Astrocyte (in vitro differentiated cells and primary cell): Measurements from ENCODE around the gene ELF1. TPM values are rescaled to one million over a fixed set of nuclear protein-coding genes. Genes with fewer than 3 reads are reported as not detected.
A peak's percentile ranks its signal among the peaks of the same experiment; 100 is the strongest.
"Not testable (repeated sequence)": the region's sequence is repeated elsewhere in the genome, so short reads cannot be mapped to it uniquely, and the experiment has no call there.

Experiments
- DNase-seq: peaks from one replicate; pipeline ENCODE4 v3.0.0-alpha.2; 2010; ENCODE audit warnings: low read depth
- FAIRE-seq: peaks from 2 replicates; lab custom pipeline; 2011; peaks lifted over from hg19 to GRCh38; lab: Jason Lieb, UNC
- H2AFZ ChIP-seq: 2 replicates; pipeline ENCODE4 v1.6.0; 2012; ENCODE audit warnings: low read depth, low read length, inconsistent platforms
- H3K27ac ChIP-seq: 2 replicates; pipeline ENCODE4 v1.5.1; 2011; ENCODE audit warnings: low read depth, low read length, inconsistent platforms
- H3K27me3 ChIP-seq: 2 replicates; pipeline ENCODE4 v1.6.0; 2011; ENCODE audit warnings: low read length, inconsistent platforms; ENCODE audit not compliant: insufficient read depth
- H3K36me3 ChIP-seq: 2 replicates; pipeline ENCODE4 v1.5.1; 2011; ENCODE audit warnings: low read length, inconsistent platforms; ENCODE audit not compliant: insufficient read depth
- H3K4me1 ChIP-seq: 2 replicates; pipeline ENCODE4 v1.5.1; 2011; ENCODE audit warnings: low read length, inconsistent platforms; ENCODE audit not compliant: insufficient read depth
- H3K4me2 ChIP-seq: 2 replicates; pipeline ENCODE4 v1.6.0; 2012; ENCODE audit warnings: low read length, inconsistent platforms
- H3K4me3 ChIP-seq: 2 replicates; pipeline ENCODE4 v1.5.1; 2011; ENCODE audit warnings: low read depth, mild to moderate bottlenecking, low read length, inconsistent platforms; ENCODE audit not compliant: insufficient read depth
- H3K79me2 ChIP-seq: 2 replicates; pipeline ENCODE4 v1.6.0; 2012; ENCODE audit warnings: mild to moderate bottlenecking, low read length, inconsistent platforms; ENCODE audit not compliant: insufficient read depth
- H3K9ac ChIP-seq: 2 replicates; pipeline ENCODE4 v1.6.0; 2012; ENCODE audit warnings: mild to moderate bottlenecking, low read length, inconsistent platforms
- H3K9me3 ChIP-seq: 2 replicates; pipeline ENCODE4 v1.5.1; 2012; ENCODE audit warnings: low read depth, mild to moderate bottlenecking, low read length, inconsistent platforms; ENCODE audit not compliant: insufficient read depth
- H4K20me1 ChIP-seq: 2 replicates; pipeline ENCODE4 v1.6.0; 2012; ENCODE audit warnings: low read length, inconsistent platforms; ENCODE audit not compliant: insufficient read depth
- H3K27ac Mint-ChIP-seq: one replicate; pipeline ENCODE4 v1.8.0; 2021; ENCODE audit warnings: mild to moderate bottlenecking, mixed read lengths; ENCODE audit not compliant: unreplicated experiment
- H3K27me3 Mint-ChIP-seq: one replicate; pipeline ENCODE4 v1.8.0; 2021; ENCODE audit warnings: low read depth, mixed read lengths; ENCODE audit not compliant: unreplicated experiment
- H3K36me3 Mint-ChIP-seq: one replicate; pipeline ENCODE4 v1.8.0; 2021; ENCODE audit warnings: low read depth, mixed read lengths; ENCODE audit not compliant: unreplicated experiment
- H3K4me1 Mint-ChIP-seq: one replicate; pipeline ENCODE4 v1.8.0; 2021; ENCODE audit warnings: low read depth, mixed read lengths; ENCODE audit not compliant: unreplicated experiment
- H3K4me3 Mint-ChIP-seq: one replicate; pipeline ENCODE4 v1.8.0; 2021; ENCODE audit warnings: mild to moderate bottlenecking, moderate library complexity, mixed read lengths; ENCODE audit not compliant: unreplicated experiment
- H3K9me3 Mint-ChIP-seq: one replicate; pipeline ENCODE4 v1.8.0; 2021; ENCODE audit warnings: mild to moderate bottlenecking, mixed read lengths; ENCODE audit not compliant: unreplicated experiment
- EZH2 ChIP-seq: IDR thresholded peaks from 2 replicates; pipeline ENCODE4 v1.6.1; 2012; ENCODE audit warnings: mild to moderate bottlenecking, low read length, inconsistent platforms; ENCODE audit not compliant: insufficient read depth
- total RNA-seq: library from RNA; stranded (reverse); gene quantifications from 2 replicates; pipeline ENCODE4 v1.2.1, GENCODE V29; 2021
- TF ChIP-seq, protein P1 (sequence below): IDR thresholded peaks from 2 replicates; pipeline ENCODE4 v1.5.1; 2011; ENCODE audit warnings: low read depth, mild to moderate bottlenecking, inconsistent platforms, low read length, moderate library complexity; ENCODE audit not compliant: insufficient read depth

The ELF1 gene
- total RNA-seq, 1 donor from 2014 or later = 75.1 TPM

DNA sequence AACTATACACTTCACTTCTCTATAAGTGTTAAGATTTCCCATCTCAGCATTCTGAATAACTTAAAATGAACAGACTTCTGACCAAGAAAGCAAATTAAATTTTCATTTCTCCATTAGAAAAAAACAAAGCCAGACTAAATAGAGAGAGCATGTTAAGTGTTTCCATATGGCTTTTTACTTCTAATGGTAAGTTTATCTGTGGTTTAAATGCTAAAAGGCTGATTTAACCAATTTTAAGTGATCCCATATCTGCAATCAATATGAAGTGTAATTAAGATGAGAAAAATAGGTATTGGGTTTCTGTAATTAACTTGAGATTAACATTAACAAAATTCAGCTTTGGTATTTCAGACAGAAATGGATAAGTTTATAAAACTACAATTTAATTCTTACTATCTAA lies 107.8 kb downstream of the ELF1 start:
- Histone ChIP-seq H3K4me1 (peaks cover 4% of the 10 kb centered on the region), H3K9me3 (no peaks in the 10 kb centered on the region), H3K27ac (no peak overlapping the region), H3K4me2 (no peak overlapping the region), H3K9ac (no peak overlapping the region), H4K20me1 (no peaks in the 10 kb centered on the region), H3K4me3 (no peak overlapping the region), H3K79me2 (no peaks in the 10 kb centered on the region), H2AFZ (no peak overlapping the region), H3K36me3 (no peaks in the 10 kb centered on the region), H3K27me3 (no peaks in the 10 kb centered on the region)
- no peaks in the 10 kb centered on the region for H3K36me3 Mint-ChIP-seq
- H3K27me3 Mint-ChIP-seq = no peaks in the 10 kb centered on the region
- H3K4me3 Mint-ChIP-seq = no peak overlapping the region
- peaks cover 2% of the 10 kb centered on the region for H3K4me1 Mint-ChIP-seq
- no peak for TF ChIP-seq EZH2
- TF ChIP-seq, protein P1, sequence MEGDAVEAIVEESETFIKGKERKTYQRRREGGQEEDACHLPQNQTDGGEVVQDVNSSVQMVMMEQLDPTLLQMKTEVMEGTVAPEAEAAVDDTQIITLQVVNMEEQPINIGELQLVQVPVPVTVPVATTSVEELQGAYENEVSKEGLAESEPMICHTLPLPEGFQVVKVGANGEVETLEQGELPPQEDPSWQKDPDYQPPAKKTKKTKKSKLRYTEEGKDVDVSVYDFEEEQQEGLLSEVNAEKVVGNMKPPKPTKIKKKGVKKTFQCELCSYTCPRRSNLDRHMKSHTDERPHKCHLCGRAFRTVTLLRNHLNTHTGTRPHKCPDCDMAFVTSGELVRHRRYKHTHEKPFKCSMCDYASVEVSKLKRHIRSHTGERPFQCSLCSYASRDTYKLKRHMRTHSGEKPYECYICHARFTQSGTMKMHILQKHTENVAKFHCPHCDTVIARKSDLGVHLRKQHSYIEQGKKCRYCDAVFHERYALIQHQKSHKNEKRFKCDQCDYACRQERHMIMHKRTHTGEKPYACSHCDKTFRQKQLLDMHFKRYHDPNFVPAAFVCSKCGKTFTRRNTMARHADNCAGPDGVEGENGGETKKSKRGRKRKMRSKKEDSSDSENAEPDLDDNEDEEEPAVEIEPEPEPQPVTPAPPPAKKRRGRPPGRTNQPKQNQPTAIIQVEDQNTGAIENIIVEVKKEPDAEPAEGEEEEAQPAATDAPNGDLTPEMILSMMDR = no peak
- FAIRE-seq (no peak), DNase-seq (no peak)
- no peaks in the 10 kb centered on the region for H3K9me3 Mint-ChIP-seq
- H3K27ac Mint-ChIP-seq = no peak overlapping the region

DNA sequence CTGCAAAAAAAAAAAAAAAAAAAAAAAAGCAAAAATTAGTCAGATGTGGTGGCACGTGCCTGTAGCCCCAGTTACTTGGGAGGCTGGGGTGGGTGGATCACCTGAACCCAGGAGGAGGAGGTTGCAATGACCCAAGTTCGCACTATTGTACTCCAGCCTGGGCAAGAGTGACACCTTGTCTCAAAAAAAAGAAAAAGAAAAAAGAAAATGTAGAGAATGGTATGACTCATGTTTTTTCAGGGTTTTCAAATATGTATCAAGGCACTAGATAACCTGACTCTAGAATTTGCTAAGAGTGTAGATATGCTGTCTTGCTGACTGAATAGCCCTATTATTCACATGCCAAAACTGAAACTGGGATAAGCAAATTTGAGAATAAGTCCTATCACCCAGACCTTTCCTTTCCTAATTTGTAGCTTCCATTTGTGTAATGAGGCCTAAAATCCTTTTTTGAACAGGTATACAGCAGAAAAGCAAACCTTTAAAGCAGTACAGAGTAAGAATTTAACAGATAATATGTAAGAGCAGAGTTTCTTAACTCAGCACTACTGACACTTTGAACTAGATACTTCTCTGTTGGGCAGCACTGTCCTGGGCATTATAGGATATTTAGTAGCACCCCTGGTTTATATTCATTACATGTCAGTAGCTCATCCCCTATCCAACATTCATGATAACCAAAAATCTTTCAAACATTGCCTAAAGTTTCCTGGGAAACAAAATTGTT lies 108.6 kb downstream of the ELF1 start:
- no peaks in the 10 kb centered on the region for H3K79me2 ChIP-seq
- peak; percentile 64 for DNase-seq
- no peaks in the 10 kb centered on the region for H3K27me3 ChIP-seq
- Mint-ChIP-seq H3K27ac (no peak overlapping the region), H3K27me3 (no peaks in the 10 kb centered on the region), H3K9me3 (no peaks in the 10 kb centered on the region), H3K4me3 (no peak overlapping the region), H3K36me3 (no peaks in the 10 kb centered on the region), H3K4me1 (peaks cover 2% of the 10 kb centered on the region)
- H3K27ac ChIP-seq = no peak overlapping the region
- no peaks in the 10 kb centered on the region for H3K9me3 ChIP-seq
- no peaks in the 10 kb centered on the region for H3K36me3 ChIP-seq
- peaks cover 4% of the 10 kb centered on the region for H3K4me1 ChIP-seq
- peak overlapping the region; percentile 13 for H3K9ac ChIP-seq
- FAIRE-seq = no peak
- peak overlapping the region; percentile 6 for H3K4me3 ChIP-seq
- H2AFZ ChIP-seq = no peak overlapping the region
- TF ChIP-seq EZH2 = no peak
- TF ChIP-seq, protein P1 = no peak
- peak overlapping the region; percentile 65 for H3K4me2 ChIP-seq
- no peaks in the 10 kb centered on the region for H4K20me1 ChIP-seq

- H3K4me2 ChIP-seq, H2AFZ ChIP-seq, H3K36me3 Mint-ChIP-seq, H3K27me3 ChIP-seq, H3K4me1 Mint-ChIP-seq, H3K9ac ChIP-seq, H3K9me3 ChIP-seq, H3K27me3 Mint-ChIP-seq, DNase-seq, H3K79me2 ChIP-seq, H3K27ac Mint-ChIP-seq, H3K4me3 ChIP-seq, H3K36me3 ChIP-seq, FAIRE-seq, H4K20me1 ChIP-seq, H3K4me1 ChIP-seq, H3K4me3 Mint-ChIP-seq, H3K9me3 Mint-ChIP-seq, H3K27ac ChIP-seq: not testable (repeated sequence)
Observed at GRCh38 chr13:40909541-40910200, 109.4 kb downstream of the ELF1 start.
